ENCODE results near the gene RPL29.

DNA sequence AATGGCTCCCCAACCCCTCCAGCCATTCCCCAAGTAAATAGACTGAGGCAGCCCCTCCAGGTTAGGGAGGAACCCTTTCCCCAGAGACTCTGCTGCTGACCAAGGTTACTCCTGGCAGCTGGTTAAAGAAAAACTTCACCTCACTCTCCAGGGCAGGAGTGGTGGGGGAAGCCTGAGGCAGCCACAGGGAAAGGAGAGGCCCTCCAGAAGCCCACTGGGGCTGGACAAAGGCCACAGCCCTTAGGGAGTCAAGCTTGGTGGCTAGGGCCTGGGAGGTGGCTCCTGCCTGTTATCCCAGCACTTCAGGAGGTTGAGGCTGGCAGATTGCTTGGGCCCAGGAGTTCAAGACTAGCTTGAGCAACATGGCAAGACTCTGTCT lies 11.4 kb downstream of the RPL29 start:
- TF ChIP-seq CTCF (IDR thresholded peaks at IDR 0.05; ENCODE audit: low read length) (no peak), EZH2 (IDR thresholded peaks at IDR 0.05; ENCODE audit: borderline replicate concordance, low read length) (no peak)
